LNCaP clone FGC (cell line): ENCODE measurements around the gene ASAP3.
A peak's percentile ranks its signal among the peaks of the same experiment; 100 is the strongest.

Source experiments
- DNase-seq: peaks from one replicate; pipeline ENCODE4 v3.0.0-alpha.2; 2011; ENCODE audit warnings: low read depth
- H3K4me3 ChIP-seq: 2 replicates; pipeline ENCODE4 v1.5.1; 2011; ENCODE audit warnings: mild to moderate bottlenecking, low read depth, low read length, control low read depth
- CTCF ChIP-seq: IDR thresholded peaks from 2 replicates; pipeline ENCODE4 v1.5.1; 2012; ENCODE audit warnings: mild to moderate bottlenecking; ENCODE audit not compliant: control insufficient read depth, insufficient read depth; ENCODE audit errors: extremely low read depth

Gene ASAP3

GRCh38 chr1:23529146-23530086, 45.4 kb upstream of the ASAP3 start:
- TF ChIP-seq CTCF, result no peak
- DNase-seq, result no peak
- peak overlapping the region; percentile 56 for H3K4me3 ChIP-seq

DNA sequence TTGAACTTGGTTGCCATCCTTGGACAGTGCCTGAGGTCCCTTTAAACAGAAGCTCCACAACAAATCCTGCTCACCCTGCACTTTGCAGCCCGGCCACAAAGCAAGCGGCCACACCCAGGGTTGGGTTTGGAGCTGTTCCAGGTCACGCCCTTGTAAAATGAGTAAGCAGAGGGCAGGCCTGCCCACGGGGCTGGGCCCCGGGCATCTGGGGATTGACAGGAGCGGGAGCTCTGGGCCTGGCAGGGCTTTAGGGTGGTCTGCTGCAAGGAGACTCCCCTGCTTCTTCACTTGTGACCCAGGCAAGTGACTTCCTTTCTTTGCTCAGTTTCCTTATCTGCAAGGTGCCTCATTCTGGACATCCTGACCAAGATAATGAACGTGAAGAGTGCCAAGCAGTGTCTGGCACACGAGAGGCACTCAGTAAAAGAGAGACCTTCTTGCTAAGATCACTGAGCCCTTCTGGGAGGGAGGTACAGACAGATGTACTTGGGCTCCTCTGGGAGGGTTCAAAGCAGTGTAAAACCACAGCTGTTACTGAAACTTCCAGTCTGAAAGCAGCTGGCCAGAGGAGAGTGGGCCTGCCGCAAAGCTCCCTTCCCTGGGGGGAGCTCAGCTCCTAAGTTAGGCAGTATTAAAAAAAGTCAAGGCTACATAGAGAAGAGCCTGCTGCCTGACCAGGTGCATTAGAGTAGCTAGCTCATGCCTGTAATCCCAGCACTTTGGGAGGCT, 44.4 kb upstream of the ASAP3 start:
- no peak for TF ChIP-seq CTCF
- DNase-seq, result peak; percentile 44
- no peak overlapping the region for H3K4me3 ChIP-seq

GRCh38 chr1:23527900-23528249, 43.9 kb upstream of the ASAP3 start:
- H3K4me3 ChIP-seq, result no peak overlapping the region
- no peak for TF ChIP-seq CTCF
- DNase-seq, result no peak

DNA sequence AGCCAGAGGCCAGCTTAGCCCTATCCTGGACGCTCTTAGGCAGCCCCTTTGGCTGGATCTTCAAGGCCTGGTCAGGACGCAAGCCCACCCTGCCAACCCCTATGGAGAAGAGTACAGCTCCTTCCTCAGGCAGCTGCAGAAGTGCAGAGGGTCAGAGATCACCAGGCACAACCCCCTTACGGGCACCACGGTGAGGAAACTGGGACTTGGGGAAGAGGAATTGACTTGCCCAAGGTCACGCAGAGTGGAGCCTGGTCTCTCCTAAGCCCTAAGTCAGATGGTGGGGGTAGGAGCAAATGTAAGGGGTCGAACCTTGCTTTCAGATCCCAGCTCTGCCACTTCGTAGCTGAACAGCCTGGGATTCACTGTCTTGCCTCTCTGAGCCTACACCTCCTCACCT, 43.4 kb upstream of the ASAP3 start:
- DNase-seq, result no peak
- no peak overlapping the region for H3K4me3 ChIP-seq
- TF ChIP-seq CTCF, result no peak

- DNase-seq, result no peak
- no peak overlapping the region for H3K4me3 ChIP-seq
- no peak for TF ChIP-seq CTCF
Measured at GRCh38 chr1:23526329-23527041, 42.5 kb upstream of the ASAP3 start.

- no peak for DNase-seq
- no peak for TF ChIP-seq CTCF
- no peak overlapping the region for H3K4me3 ChIP-seq
Measured at GRCh38 chr1:23525558-23526250, 41.7 kb upstream of the ASAP3 start.
